Measurements from ENCODE around the gene AEBP1.
A peak's percentile ranks its signal among the peaks of the same experiment; 100 is the strongest.

AEBP1 gene

DNA sequence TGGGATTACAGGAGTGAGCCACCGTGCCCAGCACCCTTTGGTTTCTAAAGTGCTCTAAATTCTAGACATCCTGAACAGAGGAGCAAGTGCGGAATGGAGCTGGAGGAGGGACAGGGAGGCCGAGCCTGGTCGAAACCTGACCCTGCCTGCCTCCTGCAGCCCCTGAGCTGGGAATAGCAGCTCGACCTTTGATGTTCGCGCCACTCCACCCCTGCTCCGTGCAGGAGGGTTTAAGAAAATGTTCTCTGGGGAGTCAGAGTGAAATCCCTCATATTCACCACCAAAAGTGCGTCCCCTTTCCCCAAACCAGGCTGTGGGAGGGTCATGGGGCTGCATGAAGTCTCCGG is 40.6 kb upstream of the AEBP1 start:
- TF ChIP-seq, protein P1, sequence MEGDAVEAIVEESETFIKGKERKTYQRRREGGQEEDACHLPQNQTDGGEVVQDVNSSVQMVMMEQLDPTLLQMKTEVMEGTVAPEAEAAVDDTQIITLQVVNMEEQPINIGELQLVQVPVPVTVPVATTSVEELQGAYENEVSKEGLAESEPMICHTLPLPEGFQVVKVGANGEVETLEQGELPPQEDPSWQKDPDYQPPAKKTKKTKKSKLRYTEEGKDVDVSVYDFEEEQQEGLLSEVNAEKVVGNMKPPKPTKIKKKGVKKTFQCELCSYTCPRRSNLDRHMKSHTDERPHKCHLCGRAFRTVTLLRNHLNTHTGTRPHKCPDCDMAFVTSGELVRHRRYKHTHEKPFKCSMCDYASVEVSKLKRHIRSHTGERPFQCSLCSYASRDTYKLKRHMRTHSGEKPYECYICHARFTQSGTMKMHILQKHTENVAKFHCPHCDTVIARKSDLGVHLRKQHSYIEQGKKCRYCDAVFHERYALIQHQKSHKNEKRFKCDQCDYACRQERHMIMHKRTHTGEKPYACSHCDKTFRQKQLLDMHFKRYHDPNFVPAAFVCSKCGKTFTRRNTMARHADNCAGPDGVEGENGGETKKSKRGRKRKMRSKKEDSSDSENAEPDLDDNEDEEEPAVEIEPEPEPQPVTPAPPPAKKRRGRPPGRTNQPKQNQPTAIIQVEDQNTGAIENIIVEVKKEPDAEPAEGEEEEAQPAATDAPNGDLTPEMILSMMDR (IDR thresholded peaks at IDR 0.05; ENCODE audit: low read depth, low read length), result no peak
- no peak for DNase-seq (ENCODE audit: low read depth in 2 of 2)
- no peak overlapping the region for H3K4me3 ChIP-seq (replicated peaks in 1 of 2; ENCODE audit: low read depth in 2 of 2, low read length in 2 of 2)

DNA sequence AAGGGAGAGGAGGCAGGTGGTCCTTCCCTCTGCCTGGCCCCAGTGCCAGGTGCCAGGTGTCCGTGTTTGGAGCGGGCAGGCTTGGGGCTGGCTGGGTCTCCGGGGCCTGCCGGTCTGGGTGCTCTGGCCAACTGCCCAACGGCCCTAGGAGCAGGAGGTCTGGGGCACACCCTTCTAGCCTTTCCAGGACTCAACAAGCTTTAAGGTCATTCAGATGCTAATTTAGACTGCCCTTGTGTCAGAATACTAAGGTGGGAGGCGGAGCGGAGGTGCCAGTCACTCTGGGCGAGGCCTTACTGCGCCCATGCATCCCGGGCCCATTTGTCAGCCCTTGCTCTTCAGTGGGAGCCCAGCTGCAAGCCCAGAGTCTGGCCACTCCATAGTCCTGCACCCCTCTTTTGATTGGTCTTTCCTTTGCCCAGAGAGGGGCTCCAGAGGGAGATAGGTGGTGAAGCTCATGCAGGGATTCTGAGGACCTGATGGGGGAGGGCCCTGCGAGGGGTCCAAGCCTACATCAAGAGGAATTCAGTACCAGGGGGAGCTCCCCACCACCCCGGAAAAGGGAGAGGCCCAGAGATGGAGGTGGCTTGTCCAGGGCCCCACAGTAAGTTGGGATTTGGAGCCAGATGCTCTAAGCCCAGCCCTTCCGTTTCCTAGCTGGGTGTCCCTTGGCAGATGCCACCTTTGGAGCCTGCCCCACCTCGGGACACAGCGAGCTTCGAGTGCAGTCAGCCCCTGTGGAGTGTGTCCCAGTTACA is 40.1 kb upstream of the AEBP1 start:
- TF ChIP-seq, protein P1 (IDR thresholded peaks at IDR 0.05; ENCODE audit: low read depth, low read length), result no peak
- DNase-seq (ENCODE audit: low read depth in 2 of 2), result peak in 1 of 2 donors; percentile 7
- H3K4me3 ChIP-seq (replicated peaks in 1 of 2; ENCODE audit: low read depth in 2 of 2, low read length in 2 of 2), result no peak overlapping the region

DNA sequence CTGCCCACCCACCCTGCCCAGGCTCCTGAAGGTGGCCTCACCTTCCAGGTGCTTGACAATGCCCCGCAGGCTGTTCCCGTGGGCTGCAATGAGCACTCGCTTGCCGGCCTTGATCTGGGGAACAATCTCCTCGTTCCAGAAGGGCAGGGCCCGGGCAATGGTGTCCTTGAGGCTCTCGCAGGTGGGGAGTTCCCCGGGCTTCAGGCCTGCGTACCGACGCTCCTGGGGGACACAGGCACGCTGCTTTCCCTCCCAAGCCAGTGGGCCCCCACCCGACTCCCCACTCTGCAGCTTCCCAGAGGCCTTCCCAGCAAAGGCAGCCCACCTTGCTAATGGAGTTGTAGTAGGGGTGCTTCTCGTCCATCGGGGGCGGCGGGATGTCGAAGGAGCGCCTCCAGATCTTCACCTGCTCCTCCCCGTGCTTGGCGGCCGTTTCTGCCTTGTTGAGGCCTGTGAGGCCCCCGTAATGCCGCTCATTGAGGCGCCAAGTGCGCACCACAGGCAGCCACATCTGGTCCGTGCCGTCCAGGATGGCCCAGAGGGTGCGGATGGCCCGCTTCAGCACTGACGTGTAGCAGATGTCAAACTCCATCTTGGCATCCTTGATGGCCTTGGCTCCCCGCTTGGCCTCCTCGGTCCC is 39.2 kb upstream of the AEBP1 start:
- DNase-seq (ENCODE audit: low read depth in 2 of 2), result peak in 1 of 2 donors; percentile 23
- TF ChIP-seq, protein P1 (IDR thresholded peaks at IDR 0.05; ENCODE audit: low read depth, low read length), result no peak
- H3K4me3 ChIP-seq (replicated peaks in 1 of 2; ENCODE audit: low read depth in 2 of 2, low read length in 2 of 2), result no peak overlapping the region

DNA sequence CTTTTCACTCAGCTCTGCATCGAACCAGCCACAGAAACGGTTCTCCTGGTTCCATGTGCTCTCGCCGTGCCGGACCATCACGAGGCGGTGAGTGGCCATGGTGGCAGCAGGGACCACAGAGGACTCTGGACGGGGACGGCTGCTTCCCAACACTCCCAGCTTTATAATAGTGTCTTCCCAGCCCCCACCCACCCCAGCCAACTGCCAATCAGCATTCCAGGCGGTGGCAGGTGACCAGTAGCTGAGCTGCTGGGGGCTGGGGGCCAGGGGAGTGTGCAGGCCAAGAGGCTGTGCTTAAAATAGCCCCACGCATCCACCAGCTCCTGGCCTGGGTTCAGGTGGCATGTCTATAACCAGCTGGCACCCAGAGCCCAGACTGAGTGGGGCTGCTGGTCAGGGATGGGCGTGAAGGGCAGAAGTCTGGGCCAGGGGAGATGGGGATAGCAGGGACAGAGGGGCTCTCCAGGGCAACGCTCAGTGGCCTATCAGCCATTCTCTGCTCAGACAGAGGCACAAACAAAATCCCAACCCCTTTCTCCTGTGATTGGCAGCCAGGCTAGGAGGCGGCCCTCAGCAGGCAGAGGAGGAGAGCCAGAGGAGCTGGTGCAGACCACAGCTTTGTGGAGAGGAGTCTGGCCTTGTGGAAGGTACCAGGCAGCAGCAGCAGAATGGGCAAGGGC is 38.6 kb upstream of the AEBP1 start, which contains the start of gene PGAM2:
PGAM2 (minus strand) TSS at position 137 of the 680 bp plus-strand sequence; CDS start at position 99, 38 bp downstream.
- TF ChIP-seq, protein P1 (IDR thresholded peaks at IDR 0.05; ENCODE audit: low read depth, low read length), result no peak
- H3K4me3 ChIP-seq (replicated peaks in 1 of 2; ENCODE audit: low read depth in 2 of 2, low read length in 2 of 2), result no peak within 1 kb of the TSS
- peak; percentile 39 to 47 for DNase-seq (ENCODE audit: low read depth in 2 of 2)

DNA sequence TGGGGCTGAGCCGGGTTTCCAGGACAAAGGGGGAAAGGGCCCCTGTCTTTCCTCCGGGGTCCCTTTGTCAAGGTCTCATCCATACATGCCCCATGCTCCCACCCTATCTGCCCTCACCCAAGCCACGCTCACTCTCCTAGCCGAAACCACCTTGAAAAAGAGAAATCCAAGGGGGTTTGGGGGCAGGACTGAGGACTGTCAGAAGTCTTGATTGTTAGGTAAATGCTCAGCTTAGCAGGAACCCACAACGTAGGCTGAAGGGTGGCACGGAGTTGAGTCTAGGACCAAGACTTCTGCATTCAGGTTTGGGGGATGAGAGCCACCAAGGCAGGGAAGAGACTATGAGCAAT is 38.1 kb upstream of the AEBP1 start:
- TF ChIP-seq, protein P1 (IDR thresholded peaks at IDR 0.05; ENCODE audit: low read depth, low read length), result no peak
- DNase-seq (ENCODE audit: low read depth in 2 of 2), result peak in 1 of 2 donors; percentile 16
- no peak overlapping the region for H3K4me3 ChIP-seq (replicated peaks in 1 of 2; ENCODE audit: low read depth in 2 of 2, low read length in 2 of 2)

DNA sequence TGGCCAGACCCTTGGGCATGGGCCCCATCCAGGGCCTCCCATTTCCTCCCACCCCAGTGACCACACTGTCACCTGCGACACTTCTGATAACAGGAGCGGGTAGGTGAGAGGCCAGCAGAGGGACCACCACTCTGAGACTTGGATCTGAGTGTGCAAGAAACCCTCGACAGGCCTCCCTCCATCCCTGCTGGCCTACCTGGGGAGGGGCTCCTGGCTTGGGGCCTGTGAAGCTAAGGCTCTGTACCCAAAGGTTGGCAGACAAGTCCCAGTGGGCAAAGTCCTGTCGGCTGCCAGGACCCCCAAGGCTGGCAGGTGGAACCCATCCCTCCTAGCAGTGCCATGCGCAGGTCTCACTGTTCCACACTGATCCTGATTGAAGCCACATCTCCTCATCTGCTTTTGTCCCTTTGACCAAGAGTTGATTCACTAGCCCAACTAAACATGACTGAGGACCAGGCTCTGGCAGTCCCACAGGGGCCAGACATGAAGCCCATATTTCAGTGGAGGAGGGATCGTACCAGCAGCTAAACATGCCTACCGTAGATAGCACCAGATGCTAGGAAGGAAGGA is 37.6 kb upstream of the AEBP1 start:
- TF ChIP-seq, protein P1 (IDR thresholded peaks at IDR 0.05; ENCODE audit: low read depth, low read length), result no peak

More for the DNA sequence above, 37.6 kb upstream of the AEBP1 start:
- no peak overlapping the region for H3K4me3 ChIP-seq (replicated peaks in 1 of 2; ENCODE audit: low read depth in 2 of 2, low read length in 2 of 2)
- DNase-seq (ENCODE audit: low read depth in 2 of 2), result peak in 1 of 2 donors; percentile 7

Data from cardiac fibroblast (primary cell).